ENCODE data around the gene SEMA4D.

Gene SEMA4D

DNA sequence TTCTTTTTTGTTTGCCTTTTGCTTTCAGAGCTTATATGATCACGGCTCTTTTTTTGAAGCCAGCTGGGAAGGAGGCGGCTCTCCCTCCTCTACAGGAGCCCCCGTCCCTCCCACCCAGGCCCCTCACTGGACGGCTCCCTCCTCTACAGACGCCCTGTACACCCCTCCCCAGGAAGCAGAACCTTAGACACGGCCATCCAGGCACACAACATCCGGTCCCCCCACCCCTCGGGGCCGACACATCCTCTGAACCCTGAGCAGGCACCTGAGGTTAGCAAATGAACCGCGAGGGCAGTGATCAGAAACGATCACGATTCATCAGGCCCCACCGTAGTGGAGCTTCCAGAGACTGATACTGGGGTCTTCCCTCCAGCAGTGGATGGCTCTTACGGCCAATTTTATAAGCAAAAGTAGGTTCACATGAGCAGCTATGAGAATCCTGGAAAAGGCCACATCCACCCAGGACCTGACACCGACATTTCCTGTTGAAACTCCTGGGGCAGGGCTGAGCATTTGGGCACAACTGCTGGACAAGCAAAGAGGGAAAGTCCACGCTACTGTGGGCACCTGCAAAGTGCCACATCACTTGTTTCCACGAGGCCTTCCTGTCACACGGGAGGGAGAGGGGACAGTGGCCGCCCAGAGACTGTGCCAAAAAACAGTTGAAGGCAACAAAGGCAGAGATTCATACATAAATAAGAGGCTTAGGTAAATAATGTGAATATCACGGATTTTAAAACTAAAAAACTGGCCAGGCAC is 78.9 kb downstream of the SEMA4D start:
- no peak for DNase-seq (ENCODE audit: low read depth)
- TF ChIP-seq, protein P1, sequence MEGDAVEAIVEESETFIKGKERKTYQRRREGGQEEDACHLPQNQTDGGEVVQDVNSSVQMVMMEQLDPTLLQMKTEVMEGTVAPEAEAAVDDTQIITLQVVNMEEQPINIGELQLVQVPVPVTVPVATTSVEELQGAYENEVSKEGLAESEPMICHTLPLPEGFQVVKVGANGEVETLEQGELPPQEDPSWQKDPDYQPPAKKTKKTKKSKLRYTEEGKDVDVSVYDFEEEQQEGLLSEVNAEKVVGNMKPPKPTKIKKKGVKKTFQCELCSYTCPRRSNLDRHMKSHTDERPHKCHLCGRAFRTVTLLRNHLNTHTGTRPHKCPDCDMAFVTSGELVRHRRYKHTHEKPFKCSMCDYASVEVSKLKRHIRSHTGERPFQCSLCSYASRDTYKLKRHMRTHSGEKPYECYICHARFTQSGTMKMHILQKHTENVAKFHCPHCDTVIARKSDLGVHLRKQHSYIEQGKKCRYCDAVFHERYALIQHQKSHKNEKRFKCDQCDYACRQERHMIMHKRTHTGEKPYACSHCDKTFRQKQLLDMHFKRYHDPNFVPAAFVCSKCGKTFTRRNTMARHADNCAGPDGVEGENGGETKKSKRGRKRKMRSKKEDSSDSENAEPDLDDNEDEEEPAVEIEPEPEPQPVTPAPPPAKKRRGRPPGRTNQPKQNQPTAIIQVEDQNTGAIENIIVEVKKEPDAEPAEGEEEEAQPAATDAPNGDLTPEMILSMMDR (conservative IDR thresholded peaks at IDR 0.05; ENCODE audit: control insufficient read depth, insufficient read depth, low read depth, low read length): no peak
- no peak overlapping the region for H3K4me3 ChIP-seq (ENCODE audit: control insufficient read depth, low read depth, low read length)

DNA sequence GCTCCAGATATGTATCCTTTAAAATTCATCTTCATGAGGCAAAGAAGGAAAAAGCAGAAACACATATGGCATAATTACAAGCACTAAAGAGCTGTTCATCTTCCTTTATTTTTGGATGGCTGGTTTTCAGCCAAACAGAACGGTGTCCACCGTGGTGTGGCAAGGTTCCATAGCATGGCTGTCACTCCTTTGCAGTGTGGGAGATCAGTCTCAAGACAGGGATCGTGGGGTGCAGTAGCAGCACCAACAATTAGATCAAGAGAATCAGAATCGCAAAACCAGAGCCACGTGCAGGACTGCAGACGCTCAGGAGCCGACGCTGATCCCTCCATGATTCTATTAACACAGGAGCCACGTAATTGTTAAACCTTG is 79.5 kb downstream of the SEMA4D start:
- no peak overlapping the region for H3K4me3 ChIP-seq (ENCODE audit: control insufficient read depth, low read depth, low read length)
- no peak for DNase-seq (ENCODE audit: low read depth)
- TF ChIP-seq, protein P1 (conservative IDR thresholded peaks at IDR 0.05; ENCODE audit: control insufficient read depth, insufficient read depth, low read depth, low read length): no peak

DNA sequence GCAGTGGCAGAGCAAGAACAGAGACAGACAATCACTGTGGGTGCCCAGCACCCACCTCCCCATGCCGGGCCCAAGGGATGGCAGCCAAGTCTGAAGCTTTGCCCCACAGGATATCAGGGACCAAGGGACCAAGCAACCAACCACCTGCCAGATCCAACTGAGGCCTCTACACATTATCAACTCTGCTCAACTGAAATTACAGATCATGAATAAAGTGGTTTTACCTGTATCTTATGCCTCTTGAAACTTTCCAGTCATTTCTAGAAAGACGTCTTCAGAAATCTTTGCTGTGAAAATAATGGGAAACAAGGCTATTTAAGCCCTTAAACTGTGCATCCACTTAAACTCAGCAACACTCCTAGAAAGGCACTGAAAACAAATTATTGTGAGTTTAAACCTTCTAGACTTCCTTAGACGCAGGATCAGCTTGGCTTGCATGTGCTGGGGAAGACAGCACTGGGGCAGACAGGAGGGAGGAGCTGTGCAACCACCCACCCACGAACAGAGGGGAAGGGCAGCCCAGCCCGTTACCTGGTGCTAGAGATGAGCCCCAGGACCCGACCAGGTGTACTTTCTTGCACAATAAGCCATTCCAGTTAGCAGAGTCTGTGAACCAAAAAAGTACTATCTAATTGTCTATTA is 80.0 kb downstream of the SEMA4D start:
- no peak for DNase-seq (ENCODE audit: low read depth)
- H3K4me3 ChIP-seq (ENCODE audit: control insufficient read depth, low read depth, low read length): no peak overlapping the region
- TF ChIP-seq, protein P1 (conservative IDR thresholded peaks at IDR 0.05; ENCODE audit: control insufficient read depth, insufficient read depth, low read depth, low read length): no peak

DNA sequence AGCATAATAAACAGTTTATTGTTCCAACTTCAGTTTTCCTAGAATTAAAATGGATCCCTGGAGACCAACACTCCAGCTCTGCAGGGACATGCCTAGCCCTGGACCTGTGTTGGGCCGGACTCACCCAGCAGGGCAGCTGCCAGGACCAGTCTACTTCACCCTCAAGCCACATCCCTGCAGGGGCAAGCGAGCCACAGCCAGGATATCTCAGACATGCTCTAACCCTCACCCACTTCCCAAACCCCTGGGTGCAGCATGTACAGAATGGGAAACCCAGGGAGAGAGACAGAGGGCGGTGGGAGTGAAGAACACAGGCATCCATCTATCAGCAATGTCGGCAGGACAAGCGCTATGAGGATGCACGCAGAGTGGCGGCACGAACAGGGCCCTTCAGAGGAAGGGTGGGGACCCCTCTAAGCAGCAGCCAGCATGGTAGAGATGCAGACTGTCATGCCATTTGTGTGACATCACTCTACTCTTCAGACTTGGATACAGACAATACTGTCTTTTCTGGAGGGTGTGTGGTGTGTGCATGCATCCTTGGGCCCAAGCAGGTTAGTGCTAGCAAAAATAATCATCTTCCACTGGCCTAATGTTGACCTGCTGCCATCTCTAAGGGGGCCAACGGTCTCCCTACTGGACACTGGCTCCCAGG is 83.1 kb downstream of the SEMA4D start:
- DNase-seq (ENCODE audit: low read depth): no peak
- TF ChIP-seq, protein P1 (conservative IDR thresholded peaks at IDR 0.05; ENCODE audit: control insufficient read depth, insufficient read depth, low read depth, low read length): no peak

DNA sequence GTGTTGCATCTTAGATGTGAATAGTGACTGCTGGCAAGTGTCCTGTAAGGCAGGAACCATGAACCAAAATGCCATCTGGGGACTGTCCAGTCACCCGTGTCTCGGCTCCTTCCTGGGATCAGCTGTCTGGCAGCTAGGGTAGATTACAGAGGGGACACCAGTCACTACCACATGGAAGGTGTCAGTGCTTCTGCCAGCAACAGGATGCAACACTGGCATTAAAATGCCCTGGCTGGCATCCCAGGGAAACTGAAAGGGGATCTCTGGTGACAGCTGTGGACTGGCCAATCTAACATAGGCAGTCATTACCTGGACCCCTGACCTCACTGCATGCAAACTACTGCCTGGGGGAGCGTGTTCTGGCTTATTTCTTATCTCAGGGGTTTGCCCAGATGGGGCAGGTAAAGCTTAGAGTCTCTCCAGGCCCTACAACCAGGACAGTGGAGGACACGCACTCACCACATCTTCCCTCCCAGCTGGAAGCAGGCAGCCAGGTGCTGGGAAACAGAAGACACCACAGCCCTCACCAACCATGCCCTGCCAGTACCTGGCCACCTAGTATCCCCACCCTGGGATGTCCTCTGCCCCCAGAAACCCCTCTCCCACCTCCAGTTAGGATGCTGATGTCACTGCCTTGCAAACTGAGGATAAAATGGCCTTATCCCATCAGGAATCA is 83.8 kb downstream of the SEMA4D start:
- no peak overlapping the region for H3K4me3 ChIP-seq (ENCODE audit: control insufficient read depth, low read depth, low read length)
- TF ChIP-seq, protein P1 (conservative IDR thresholded peaks at IDR 0.05; ENCODE audit: control insufficient read depth, insufficient read depth, low read depth, low read length): no peak
- no peak for DNase-seq (ENCODE audit: low read depth)

More for the DNA sequence above, 83.1 kb downstream of the SEMA4D start:
- H3K4me3 ChIP-seq (ENCODE audit: control insufficient read depth, low read depth, low read length): no peak overlapping the region

DNA sequence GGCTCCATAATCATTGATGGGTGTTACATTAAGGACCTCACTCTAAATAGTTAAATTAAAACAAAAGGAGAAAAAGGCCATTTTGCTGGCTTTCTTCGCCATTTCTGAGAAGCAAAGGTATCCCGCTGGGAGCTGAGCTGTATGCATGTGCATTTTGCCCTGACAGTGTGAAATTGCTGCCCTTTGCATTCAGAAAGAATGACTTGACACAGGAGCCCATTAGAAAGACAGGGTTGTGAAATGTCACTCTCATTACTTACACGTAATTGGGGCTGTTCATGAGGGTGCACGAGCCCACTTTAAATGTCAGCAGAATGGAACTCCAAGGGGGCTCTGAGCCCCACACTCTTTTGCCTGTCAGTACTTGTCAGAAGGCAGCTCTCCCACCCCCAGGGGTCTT is 85.0 kb downstream of the SEMA4D start:
- DNase-seq (ENCODE audit: low read depth): no peak

More for the DNA sequence above, 85.0 kb downstream of the SEMA4D start:
- TF ChIP-seq, protein P1 (conservative IDR thresholded peaks at IDR 0.05; ENCODE audit: control insufficient read depth, insufficient read depth, low read depth, low read length): no peak
- H3K4me3 ChIP-seq (ENCODE audit: control insufficient read depth, low read depth, low read length): no peak overlapping the region

Measured in fibroblast of mammary gland (primary cell).